Astrocyte of the spinal cord (primary cell): ENCODE measurements around the gene NR1I2.

Experiments
- DNase-seq: peaks from one replicate; pipeline ENCODE4 v3.0.0; 2011; ENCODE audit warnings: low read depth, low spot score
- H3K4me3 ChIP-seq: 2 replicates; pipeline ENCODE4 v1.5.1; 2011; ENCODE audit warnings: low read depth, mild to moderate bottlenecking, low read length, moderate library complexity
- CTCF ChIP-seq: IDR thresholded peaks from 2 replicates; pipeline ENCODE4 v1.5.1; 2012; ENCODE audit warnings: low read depth, mild to moderate bottlenecking, low read length, inconsistent platforms
- in situ Hi-C: cut with HindIII; loops from 2 replicates; pipeline ENCODE4 v1.10.0; 2017; ENCODE audit warnings: low sequenced_read_pairs

NR1I2 gene

GRCh38 chr3:119778176-119778575, 3.7 kb upstream of the NR1I2 start:
- in situ Hi-C loops, result no loop called here
- no peak for TF ChIP-seq CTCF
- no peak for DNase-seq
- no peak overlapping the region for H3K4me3 ChIP-seq

GRCh38 chr3:119778811-119779210, 3.1 kb upstream of the NR1I2 start:
- TF ChIP-seq CTCF, result no peak
- H3K4me3 ChIP-seq, result no peak overlapping the region
- DNase-seq, result no peak
- in situ Hi-C loops, result no loop called here

GRCh38 chr3:119779731-119780383, 2.0 kb upstream of the NR1I2 start:
- in situ Hi-C loops, result no loop called here
- no peak for TF ChIP-seq CTCF
- DNase-seq, result no peak
- no peak overlapping the region for H3K4me3 ChIP-seq

GRCh38 chr3:119782460-119782859, 559 bp downstream of the NR1I2 start:
- H3K4me3 ChIP-seq, result no peak overlapping the region
- no peak for TF ChIP-seq CTCF
- in situ Hi-C loops, result no loop called here
- DNase-seq, result no peak

- no peak for DNase-seq
- H3K4me3 ChIP-seq, result no peak overlapping the region
- no peak for TF ChIP-seq CTCF
- in situ Hi-C loops, result no loop called here
These were observed 1.4 kb downstream of the NR1I2 start for GRCh38 chr3:119783255-119783654.

GRCh38 chr3:119783883-119784282, 2.0 kb downstream of the NR1I2 start:
- no peak for DNase-seq
- in situ Hi-C loops, result no loop called here
- TF ChIP-seq CTCF, result no peak
- no peak overlapping the region for H3K4me3 ChIP-seq

- in situ Hi-C loops, result no loop called here
- no peak for TF ChIP-seq CTCF
These were observed 4.5 kb downstream of the NR1I2 start for GRCh38 chr3:119786409-119786808.

More at GRCh38 chr3:119786409-119786808, 4.5 kb downstream of the NR1I2 start:
- no peak for DNase-seq
- H3K4me3 ChIP-seq, result no peak overlapping the region
